DMS53 (cell line): Measurements from ENCODE around the gene KCNMB2.

ENCODE experiments used
- DNase-seq: peaks from one replicate; lab custom pipeline; 2025; lab: John Stamatoyannopoulos, UW

Gene KCNMB2

DNA sequence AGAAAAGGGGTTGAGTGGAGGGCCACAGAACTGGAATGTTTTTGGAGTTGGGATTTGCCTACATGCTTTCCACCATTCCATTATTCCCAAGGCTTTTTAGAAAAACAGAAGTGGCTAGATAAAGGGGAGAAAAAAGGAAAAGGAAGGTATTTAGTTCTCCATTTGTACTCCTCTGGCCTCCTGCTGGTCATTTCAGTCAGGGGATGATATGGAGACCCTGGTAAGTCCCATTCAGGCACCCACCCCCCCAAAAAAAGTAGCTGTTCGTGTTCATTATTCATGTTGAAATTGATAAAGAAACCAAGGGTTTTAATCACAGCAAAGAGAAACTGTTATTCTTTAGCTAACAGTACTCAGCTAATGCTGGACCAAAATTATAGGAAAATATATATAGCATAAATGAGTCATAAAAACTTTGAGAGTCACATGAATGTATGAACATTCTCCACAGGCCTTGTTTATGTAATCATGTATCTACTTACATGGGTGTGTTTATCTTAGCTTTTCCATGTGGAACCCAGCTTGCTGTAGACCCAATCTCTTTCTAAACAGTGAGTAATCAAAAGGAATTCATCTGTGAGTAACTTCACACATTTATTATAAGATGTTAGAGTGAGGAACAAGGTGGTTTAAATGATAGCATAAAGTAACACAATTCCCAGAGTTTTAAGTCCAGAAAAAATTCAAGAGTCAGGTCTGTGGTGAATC, 167.2 kb downstream of the KCNMB2 start:
- DNase-seq = peak; percentile 54

DNA sequence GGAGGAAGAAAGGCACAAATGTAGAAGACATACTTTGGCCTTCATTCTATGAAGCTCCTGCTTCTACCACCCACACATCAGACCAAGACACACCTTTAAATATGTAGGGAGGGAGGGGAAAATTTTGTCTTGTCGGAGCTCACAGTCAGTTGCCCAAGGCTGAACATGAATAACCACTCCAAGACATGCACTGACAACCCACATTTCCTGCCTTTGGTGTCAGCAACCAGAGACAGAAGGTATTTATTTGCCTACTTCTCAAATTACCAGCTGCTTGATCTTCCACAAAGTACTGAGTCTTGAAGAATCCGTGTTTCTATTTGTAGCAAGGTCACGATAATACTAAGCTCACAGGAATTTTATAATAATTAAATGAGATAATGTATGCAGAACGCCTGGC, 169.7 kb downstream of the KCNMB2 start:
- DNase-seq = peak; percentile 70

DNA sequence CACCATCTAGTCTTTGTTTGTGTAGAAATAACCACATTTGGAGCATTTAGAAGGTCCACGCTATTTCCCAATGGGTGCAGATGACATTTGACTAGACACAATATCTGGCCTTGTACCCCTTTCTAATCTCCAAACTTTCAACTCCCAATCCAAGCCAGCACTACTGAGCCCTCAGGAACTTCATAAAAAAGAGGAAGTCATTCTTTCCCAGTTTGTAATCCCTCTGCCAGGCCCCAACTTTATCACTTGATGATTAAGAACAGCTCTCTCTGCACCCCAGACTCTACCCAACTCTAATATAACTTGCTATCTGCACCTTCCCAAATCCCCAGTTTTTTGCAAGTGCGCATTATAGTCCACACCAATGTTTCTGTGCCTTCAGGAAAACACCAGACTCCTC, 170.2 kb downstream of the KCNMB2 start:
- DNase-seq = peak; percentile 16

DNA sequence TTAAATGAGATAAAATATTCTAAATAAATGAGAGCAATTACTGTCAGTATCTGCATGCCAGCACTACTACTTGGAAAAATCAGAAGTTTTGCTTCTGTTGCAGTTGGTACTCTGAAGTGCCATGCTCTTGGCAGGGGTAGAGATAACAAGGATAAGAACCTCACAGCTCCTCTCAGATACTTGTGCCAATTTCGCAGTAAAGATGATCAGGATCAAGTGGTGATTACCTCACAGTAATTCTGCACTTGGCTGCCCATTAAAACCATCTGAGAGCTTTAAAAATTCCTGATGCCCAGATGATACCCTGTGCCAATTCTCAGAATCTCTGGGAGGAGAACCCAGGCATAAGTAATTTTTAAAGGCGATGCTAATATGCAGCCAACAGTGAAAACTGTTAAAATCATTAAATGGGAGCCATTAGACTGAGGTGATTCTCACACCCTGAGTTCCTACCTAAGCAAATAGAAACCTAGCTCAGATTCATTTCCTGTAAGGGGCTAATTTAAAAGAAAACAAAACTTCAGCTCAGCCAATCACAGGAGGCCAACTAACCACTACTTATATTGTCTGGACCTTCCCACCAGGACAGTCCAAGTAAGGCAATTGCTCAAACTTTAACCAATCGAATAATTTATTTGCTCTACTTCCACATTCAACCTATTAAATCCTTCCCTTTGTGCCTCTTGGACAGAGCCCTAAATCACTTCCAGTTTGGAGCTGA, 171.2 kb downstream of the KCNMB2 start:
- no peak for DNase-seq

DNA sequence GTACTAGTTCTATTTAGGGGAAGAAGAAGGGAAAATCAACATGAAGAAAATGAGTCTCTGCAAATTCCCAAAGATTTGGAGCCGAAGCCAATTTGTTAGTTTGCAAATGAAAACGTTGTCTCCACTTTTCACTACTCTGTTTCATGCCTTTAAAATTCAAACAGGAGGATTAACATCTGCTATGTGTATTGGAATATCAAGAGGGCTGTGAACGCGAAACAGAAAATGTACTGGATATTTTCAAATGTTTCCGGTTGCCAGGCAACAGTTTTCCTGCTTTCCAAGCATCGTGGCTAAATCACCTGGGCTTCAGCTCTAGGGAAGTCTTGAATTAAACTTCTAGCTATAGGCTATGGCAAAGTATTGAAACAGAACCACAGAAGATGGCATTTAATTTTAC, 172.8 kb downstream of the KCNMB2 start:
- DNase-seq = peak; percentile 76

DNA sequence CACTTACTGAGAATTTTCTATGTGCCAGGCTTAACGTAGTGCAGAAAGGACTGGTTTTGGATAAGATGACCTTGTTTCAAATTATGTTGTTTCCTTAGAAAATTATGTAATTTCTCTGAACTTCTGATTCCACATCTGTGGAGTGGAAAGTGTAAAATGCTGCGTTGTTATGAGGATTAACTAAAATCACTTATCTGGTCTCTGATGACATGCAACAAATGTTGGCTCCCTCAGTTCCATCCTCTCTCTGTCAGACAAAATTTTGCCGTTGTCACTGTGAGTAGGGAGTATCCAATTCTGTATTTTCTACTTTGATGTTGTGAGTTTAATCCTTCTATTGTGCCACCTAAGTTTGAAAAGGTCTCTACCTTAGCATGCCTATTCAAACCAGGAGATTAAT, 175.5 kb downstream of the KCNMB2 start:
- DNase-seq = no peak

DNA sequence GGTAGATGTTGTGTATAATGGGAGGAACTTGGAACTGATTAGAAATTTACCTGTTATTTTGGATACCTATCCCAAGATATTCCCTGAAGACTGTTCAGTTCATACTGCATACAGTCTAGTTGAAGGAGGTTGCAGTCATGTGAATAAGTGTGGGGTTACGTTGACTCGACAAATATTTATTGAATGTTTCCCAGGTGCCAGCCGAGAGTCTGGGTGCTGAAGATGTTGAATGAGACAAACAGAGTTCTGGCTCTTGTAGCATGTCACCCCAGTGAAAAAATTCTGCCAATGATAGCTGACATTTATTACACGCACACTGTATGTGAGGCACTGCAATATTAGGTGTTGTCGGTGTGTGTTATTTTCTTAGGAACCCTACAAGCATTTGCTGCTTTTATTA, 176.0 kb downstream of the KCNMB2 start:
- DNase-seq = peak; percentile 51

DNA sequence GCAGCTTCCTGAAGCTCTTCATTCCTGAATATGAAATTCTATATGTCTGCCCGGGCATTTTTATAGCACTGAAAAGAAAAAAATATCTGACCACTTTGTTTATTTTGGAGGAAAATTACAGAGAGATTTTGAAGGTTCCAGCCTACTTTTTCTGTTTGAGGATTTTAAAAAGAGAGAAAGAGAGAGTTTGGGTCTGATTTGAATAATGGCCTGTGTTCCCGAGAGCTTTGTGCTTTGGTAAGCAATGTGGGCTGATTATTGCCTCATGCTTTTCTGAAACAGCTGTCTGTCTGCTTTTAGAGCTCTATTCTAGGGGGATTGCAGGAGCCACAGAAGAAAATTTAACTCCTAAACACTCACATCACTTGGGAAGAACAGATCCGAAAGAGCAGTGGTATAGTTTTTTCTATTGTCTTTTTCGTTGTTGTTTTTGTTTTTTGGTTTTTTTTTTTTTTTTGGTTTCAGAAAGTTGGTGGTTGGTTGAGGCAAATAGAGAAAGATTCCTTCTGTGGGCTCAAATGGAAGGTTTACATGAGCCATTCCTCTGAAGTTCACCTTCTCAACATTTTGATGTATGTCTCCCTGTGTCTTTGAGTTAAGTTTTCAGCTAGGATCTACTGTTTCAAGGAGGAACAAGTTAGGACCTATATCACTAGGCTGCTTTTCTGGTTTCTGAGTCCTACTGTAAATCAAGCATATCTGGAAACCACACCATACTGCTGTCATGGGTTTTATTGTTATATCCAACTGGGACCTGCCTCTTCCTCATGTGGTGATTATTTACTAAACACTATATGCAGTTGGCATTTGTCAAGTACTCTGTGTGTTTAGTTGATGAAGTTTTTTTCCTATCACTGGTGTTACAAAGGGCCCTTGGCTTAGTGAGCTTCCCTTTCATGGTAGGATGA, 178.9 kb downstream of the KCNMB2 start:
- peak; percentile 16 for DNase-seq

DNA sequence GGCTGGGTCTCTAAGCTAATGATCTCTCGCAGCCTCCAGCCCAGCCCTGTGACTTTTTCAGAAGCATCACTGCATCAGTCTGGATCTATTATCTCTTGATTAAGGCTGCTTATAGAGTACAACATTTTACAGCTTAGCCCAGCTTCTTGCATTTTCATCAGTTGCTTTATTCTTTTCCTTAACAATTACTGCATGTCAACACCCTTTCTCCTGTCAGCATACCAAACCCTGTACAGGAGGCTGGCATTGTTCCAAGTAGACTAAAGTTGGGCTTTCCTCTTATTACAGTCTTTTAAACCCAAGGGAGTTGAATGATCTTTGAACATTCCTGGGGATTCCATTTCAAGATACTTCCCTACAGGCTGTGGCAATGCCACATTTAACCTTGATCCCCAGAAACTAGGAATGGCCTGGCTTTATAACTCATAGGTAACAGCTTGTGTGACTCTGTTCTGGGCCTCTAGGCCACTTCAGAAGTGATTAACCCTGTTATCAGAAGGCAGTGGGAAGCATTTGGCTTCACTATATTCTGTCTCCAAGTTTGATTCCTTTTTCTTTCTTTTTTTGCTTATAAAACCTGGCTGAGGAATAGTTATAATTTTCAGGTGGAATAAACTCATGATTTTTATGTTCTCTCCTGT, 182.9 kb downstream of the KCNMB2 start:
- DNase-seq = no peak

DNA sequence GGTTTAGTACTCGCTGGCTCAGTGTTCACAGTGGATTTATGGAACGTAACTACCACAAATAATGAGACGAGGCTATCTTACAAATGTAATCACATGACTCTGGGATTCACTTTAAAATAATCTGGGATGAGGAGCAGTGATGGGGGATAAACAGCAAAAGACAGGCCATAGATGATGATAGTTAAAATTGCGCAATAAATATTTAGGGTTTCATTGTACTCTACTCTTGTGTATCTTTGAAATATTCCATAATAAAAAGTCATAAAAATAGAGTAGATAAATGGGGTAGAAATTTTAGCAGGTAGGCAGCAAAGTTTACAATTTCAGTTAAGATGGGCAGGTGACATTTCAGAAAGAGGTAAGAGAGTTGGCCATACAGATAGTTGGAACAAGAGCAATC, 196.6 kb downstream of the KCNMB2 start:
- DNase-seq = no peak

DNA sequence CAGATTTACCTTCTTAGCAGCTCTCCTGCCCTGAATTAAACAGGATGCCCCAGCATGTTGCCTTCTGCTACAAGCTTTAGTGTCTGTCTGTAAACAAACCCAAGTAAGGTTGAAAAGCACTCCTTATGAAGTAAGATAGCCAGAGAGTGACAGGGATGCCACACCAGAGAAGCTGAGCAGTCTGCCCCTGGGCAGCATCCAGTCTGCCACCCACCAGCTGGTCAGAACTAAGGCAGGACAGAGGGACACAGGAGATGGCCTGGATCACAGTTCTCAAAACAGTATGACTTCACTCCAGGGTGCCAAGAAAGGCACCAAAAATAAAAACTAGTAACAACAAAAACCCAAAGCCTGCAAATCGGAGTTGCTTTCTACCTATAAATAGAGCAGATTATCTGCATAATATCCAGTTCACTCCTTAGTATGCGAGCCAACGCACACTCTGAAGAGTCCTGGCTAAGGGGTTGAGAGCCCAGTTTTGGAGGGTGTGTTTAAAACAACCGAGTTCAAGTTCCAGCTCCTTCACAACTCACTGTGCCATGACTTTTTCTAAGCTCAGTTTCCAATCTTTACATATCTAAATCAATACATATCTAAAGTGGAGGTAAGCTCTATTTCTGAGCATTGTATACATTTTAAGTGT, 198.9 kb downstream of the KCNMB2 start:
- DNase-seq = no peak

DNA sequence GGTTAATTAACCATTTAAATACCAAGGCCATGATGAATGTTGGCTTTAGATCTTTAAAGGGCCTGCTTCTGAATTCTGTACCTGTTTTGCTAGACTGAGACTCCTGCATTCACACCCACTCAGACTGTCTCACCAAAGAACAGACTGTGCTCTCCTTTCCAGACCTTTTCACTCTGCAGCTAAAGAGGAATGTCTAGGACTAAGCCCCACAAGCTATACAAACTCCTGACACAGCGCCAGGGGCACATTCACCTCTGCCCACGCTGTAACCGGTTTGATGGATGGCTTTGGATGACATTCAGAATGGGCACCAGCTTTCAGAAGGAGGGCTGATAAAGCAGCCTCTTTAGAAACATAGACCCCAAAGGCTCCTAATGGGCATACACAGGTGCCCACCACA, 200.1 kb downstream of the KCNMB2 start:
- no peak for DNase-seq

DNA sequence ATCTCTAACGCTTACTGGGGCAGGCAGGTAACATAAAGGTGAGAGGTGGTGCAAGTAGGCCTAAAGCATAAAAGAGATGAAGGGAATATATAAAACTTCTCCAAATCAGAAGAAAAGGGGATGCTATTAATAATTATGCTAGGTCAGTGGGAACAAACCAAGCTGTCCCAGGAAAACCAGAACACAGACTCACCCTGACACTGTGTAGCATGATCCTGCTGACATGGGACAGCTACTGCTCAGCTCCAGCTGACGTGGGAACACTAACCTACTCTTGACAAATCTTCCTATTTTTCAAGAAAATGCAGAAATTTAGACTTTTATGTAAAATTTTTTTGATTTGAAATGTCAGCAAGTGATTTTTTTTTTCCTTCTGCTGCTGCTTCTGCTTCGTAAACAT, 203.5 kb downstream of the KCNMB2 start:
- DNase-seq = no peak

DNA sequence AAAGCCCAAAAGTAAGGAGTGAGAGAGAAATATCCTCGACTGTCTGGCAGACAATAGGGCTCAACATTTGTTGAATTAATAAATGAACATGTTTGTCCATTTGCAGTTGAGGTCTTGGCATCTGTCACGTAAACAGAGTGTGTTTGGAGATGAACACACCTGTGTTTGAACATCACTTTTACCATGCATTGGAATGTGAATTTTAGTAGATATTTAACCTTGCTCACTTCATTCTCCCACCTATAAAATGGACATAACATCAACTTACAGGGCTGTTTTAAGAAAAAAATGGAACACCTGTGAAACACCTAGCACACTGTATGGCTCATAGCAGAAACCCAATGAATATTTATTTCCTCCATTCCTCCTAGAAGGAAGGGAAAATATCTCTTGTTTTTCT, 204.8 kb downstream of the KCNMB2 start:
- DNase-seq = peak; percentile 1

DNA sequence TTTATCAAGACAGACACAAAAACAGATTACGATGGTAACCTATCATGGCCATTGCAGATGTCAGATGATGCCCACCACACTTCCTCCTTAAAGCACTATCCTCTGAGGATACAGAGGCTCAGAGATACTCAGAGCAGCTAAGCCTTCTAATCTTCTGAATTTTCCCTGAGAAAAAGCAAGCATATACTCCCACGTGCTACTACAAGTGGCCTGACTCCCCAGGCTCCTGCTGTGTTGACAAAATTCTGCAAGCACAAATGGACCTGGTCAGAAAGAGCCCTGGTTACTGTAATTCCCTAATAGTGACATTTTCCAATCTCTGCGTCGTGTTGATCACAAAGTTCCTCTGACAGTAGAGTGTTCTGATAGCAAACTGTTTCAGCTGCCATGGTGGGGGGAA, 207.1 kb downstream of the KCNMB2 start:
- DNase-seq = no peak

DNA sequence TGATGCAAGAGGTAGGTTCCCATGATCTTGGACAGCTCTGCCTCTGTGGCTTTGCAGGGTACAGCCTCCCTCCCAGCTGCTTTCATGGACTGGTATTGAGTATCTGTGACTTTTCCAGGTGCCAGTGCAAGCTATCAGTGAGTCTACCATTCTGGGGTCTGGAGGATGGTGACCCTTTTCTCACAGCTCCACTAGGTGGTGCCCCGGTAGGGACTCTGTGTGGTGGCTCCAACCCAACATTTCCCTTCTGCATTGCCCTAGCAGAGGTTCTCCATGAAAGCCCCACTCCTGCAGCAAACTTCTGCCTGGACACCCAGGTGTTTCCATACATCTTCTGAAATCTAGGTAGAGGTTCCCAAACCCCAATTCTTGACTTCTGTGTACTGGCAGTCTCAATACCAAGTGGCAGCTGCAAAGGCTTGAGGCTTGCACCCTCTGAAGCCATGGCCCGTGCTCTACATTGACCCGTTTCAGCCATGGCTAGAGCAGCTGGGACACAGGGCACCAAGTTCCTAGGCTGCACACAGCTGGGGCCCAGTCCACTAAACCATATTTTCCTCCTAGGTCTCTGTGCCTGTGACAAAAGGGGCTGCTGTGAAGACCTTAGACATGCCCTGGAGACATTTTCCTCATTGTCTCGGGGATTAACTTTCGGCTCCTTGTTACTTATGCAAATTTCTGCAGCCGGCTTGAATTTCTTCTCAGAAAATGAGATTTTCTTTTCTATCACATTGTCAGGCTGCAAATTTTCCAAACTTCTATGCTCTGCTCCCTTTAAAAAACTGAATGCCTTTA, 209.8 kb downstream of the KCNMB2 start:
- peak; percentile 11 for DNase-seq

DNA sequence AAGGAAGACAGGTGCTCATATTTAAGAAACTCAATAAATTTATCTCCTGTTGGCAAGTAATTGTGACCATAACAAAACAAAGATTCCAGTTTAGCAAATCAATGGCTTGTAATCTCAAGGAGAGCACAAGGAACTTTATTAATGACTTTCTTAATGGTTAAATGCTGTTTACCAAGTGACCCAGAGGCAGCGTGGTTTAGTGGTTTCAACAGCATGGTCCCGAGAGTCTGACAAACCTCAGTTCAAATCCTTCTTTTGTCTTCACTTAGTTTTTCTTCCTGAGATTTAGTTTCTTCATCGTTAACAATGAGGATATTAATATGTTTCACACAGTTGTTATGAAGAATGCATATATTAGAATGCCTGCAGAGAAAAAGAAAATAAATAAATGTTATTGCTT, 212.6 kb downstream of the KCNMB2 start:
- no peak for DNase-seq

DNA sequence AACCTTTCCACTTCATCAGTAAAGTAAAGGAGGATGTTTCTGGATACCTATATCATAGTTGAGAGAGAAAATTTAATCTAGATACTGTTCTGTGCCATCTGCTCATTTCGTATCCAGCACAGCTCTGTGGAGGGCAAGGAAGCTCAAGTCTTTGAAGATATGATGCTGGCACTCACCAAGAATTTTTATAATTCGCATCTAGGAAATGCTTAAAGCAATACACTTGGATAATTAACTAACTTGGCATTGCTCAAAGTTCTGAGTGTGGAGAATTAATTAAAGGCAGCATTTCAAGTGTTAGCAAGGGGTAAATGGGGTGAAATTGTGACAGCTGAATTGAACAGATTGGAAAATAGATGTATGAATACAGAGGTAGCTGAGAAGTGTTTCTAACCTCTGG, 213.2 kb downstream of the KCNMB2 start:
- no peak for DNase-seq

DNA sequence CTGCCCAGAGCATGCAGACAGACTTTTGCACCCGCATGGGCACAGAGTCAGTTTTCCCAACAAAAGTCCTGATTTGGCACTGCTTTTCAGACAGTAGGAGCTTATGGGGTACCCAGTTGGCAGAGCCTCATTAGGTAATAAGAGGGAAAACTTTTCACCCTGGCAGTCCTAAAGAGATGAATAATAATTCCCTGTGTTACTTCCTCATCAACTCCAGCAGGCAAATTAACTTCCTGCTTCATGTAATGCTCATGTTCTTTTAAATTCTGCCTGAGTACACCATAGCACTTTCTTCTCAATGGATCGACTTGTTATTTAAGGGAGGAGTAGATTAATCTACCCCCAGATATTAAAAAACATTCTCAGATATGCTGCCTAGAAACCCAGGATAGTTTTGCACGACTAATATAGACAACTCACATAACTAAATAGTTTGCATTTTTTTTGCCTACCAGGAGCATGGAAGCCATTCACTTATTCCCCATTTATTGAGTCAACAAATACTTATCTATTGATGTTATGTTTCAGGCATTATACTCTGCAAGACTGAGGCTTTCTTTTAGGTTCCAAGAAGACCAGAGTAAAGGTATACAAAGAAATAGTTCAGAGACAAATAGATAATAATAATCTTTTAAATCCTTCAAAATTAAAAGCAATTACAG, 214.5 kb downstream of the KCNMB2 start:
- DNase-seq = peak; percentile 7

DNA sequence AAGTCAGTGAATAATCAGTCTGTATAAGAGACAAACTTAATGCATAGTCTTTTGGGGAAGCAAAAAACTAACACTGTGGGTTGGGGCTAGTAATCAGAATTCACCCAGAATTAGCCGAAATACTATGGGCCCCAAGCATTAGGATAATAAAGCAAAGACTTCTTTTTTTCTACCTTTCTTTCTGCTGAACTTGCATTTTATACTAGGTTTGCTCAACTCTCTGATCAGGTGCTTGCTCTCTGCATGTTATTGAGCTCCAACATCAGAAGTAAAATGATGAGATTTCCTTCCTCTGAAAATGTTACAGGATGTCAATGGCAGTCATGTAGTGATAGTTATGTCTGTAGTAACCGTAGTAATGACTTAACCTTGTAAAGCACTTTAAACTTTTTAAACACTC, 216.6 kb downstream of the KCNMB2 start:
- DNase-seq = no peak
